GM18502 (cell line): Measurements from ENCODE around the gene CFHR2.
"Not testable (repeated sequence)": the region's sequence is repeated elsewhere in the genome, so short reads cannot be mapped to it uniquely, and the experiment has no call there.

Experiments used
- ATAC-seq: cut with Tn5 transposase; IDR thresholded peaks from one replicate; pipeline ENCODE4 v1.9.1; 2021; ENCODE audit warnings: mild to moderate bottlenecking; ENCODE audit not compliant: unreplicated experiment, poor library complexity

CFHR2 gene

GRCh38 chr1:196943568-196943967, at the start of gene CFHR2:
CFHR2 (plus strand) TSS chr1:196943738; CDS start chr1:196943881, 143 bp downstream.
- not testable (repeated sequence) for ATAC-seq

DNA sequence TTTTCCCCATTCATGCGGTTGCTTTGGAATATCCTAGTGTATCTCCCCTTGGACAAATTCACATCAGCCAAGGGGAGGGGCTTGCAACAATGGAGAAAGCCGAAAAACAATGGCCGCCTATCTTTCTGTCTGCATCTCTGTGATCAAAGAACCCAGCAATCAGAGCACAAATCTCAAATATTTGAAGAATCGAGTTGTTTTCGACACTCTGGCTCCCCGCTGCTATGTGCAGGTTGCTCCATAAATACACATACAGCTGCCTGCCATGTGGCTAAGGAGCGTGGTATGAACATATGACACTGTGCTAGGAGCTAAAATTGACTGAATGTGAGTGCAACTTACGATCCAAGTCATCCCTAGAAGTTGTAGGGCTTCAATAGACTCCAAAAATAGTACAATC, 47.2 kb upstream of the CFHR2 start:
- ATAC-seq, result no peak

DNA sequence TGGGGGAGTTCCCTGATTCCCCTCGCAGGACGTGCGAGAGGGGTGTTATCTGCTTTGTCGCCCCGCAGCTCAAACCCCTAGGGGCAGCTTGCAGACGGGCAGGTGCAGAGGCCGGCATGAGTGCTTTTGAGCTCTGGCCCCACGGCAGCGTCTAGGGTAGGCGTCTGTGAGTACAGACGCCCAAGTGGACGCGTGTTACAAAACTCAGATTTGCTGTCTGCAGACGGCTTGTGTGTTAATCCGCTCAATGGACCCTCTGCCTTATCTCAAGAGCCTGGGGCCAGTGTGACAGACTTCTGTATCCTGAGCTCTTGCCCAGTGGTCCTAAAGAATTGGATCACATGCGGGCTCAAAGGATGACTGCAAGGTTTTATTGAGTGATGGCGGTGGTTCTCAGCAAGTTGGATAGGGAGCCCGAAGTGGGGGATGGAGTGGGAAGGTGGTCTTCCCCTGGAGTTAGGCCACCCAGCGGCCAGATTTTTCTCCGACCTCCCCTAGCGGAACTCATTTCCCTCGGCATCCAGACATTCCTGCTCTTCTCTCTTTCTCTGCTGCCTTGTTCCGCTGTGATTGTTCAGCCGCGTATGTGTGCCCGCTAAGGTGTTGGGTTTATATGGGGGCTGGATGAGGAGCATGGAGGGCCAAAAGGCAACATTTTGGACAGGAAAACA, 46.2 kb upstream of the CFHR2 start:
- ATAC-seq, result no peak

- ATAC-seq, result no peak
Measured at GRCh38 chr1:196902344-196902743, 41.2 kb upstream of the CFHR2 start.

- ATAC-seq, result no peak
Measured at GRCh38 chr1:196910215-196910614, 33.3 kb upstream of the CFHR2 start.

DNA sequence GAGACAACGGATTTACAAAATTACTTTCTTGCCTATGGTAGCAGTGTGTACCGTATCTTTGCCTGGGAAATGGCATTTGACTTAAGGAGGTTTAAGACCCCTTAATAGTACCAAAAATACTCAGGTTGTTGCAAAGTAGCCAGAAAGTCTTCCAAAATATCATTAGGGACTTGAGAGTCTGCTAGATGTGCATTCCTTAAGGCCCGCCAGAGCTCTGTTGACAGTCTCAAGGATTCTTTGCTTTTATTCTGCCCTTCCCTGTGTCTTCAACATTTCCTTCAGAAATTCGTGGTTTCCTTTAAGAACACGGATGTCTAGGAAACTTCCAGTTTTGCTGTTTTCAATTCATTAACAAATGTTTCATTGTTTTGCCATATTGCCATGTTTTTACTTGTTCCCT, 31.3 kb upstream of the CFHR2 start:
- ATAC-seq, result not testable (repeated sequence)

GRCh38 chr1:196926839-196927238, 16.7 kb upstream of the CFHR2 start:
- not testable (repeated sequence) for ATAC-seq

DNA sequence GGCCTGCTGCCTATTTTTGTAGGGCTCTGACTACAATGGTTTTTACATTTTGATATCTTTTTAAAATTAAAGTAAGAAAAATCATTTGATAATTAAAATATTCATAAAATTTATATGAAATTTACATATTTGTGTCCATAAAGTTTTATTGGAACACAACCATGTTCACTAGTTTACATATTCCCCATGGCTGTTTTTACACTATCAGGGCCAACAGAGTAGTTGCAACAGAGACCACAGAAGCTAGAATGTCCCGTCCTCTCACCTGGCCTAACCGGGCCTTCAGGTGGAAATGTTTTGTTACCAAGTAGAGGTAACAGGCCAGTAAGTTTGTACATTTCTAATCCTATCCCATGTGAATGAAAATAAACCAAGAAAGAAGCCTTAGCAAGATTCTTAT, 10.7 kb upstream of the CFHR2 start:
- ATAC-seq, result not testable (repeated sequence)

GRCh38 chr1:196933531-196934189, 9.9 kb upstream of the CFHR2 start:
- no peak for ATAC-seq

GRCh38 chr1:196941474-196941873, 2.1 kb upstream of the CFHR2 start:
- ATAC-seq, result not testable (repeated sequence)

DNA sequence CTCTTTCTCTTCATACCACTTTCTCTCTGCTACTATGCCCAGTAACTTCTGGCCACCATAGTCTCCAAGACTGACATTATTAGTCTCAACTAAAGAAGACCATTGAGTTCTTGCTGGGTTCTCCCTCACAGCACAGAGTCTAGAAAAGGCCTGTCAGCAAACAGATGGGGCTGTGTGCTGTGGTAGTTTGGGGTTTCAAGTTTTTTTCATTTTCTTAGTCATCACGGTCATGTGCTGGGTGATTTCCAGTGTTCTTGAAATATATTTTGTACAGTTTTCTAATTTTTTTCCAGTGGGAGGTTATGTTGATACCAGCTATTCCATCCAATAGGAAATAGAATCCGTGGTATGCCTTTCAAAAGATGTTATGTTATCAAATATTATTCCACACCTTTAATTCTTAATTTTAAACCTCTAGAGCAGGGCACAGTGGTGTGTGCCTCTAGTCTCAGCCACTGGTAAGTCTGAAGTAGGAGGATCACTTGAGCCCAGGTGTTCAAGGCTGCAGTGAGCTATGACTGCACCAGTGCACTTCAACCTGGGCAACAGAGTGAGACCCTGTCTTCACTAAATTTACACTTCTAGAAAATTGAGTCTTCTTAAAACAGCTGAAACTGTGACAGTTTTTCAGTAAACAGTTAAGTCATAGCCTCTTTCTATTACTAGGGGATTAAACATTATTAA, 8.3 kb downstream of the CFHR2 start:
- ATAC-seq, result peak; percentile 90

DNA sequence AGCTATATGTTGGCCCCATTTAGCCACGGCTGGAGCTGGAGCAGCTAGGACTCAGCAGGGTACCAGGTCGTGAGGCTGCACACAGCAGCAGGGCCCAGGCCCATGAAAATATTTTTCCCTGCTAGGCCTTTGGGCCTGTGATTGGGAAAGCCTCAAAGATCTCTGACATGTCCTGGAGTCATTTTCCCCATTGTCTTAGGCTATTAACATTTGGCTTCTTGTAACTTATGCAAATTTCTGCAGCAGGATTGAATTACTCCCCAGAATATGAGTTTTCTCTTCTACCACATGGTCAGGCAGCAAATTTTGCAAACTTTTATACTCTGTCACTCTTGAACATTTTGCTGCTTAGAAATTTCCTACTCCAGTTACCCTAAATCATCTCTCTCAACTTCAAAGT, 11.2 kb downstream of the CFHR2 start:
- no peak for ATAC-seq

DNA sequence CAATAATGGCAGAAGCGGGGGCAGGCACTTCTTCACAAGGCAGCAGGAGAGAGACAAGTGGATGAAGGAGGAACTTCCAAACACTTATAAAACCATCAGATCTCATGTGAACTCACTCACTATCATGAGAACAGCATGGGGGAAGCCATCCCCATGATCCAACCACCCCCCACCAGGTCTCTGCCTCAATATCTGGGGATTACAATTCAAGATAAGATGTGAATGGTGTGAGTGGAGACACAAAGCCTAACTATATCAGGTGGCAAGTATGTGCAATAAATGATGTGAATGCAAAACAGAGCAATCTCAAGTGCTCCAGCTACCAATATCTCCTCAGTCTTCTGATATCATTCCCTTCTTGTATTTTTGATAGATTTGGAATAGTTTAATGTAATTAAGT, 12.4 kb downstream of the CFHR2 start:
- ATAC-seq, result no peak

- ATAC-seq, result peak; percentile 66
Measured at GRCh38 chr1:196960854-196961253, 17.3 kb downstream of the CFHR2 start.

DNA sequence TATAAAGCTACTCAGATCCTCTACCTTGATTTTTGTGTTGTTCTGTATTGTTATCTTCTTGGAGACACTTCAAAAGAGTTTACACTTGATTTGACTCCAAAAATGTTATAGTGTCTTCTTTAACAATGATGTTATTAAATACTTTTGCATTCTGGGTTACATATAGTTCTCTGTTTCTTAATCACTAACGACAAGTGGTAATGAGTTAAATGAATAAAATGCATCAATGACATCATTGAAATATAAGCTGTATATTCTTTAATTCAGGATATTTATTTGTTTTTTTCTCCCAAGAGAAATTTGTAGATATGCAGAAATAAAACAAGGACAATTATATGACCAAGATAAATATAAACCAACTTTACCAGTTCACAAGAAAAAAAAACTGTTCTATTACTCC, 26.6 kb downstream of the CFHR2 start:
- ATAC-seq, result no peak

GRCh38 chr1:196976278-196976677, 32.7 kb downstream of the CFHR2 start:
- ATAC-seq, result no peak

- no peak for ATAC-seq
Measured at GRCh38 chr1:196977278-196977677, 33.7 kb downstream of the CFHR2 start, which contains the start of gene CFHR5. CFHR5 (plus strand) TSS chr1:196977556; CDS start chr1:196977665, 109 bp downstream.

DNA sequence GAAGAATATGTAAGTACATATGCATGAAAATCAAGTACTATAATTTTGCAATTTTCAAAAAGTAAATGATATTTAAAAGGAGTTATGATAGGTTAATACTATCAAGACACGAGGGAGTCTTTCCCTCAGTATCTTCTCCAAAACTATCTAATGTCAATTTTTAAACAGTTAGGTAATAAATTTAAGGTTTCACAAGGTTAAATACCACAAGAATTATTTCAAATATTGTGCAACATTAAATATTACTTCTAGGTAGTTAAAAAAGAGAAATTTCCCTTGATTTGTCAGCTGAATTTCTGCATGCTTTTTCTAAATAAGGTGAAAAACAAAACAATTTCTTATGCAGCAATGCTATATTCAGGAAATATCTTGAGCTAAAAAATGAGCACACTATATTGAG, 37.3 kb downstream of the CFHR2 start:
- ATAC-seq, result no peak

DNA sequence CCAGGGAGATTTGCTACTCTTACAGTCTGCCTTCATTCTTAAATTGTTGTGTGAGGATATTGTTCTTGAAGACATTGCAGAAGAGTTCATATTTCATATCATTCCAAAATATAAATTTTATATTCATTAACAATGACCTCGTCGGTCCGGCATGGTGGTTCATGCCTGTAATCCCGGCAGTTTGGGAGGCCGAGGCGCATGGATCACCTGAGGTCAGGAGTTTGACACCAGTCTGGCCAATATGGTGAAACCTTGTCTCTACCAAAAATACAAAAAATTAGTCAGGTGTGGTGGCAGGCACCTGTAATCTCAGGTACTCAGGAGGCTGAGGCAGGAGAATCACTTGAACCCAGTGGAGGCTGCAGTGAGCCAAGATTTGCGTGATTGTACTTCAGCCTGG, 38.7 kb downstream of the CFHR2 start:
- ATAC-seq, result not testable (repeated sequence)

DNA sequence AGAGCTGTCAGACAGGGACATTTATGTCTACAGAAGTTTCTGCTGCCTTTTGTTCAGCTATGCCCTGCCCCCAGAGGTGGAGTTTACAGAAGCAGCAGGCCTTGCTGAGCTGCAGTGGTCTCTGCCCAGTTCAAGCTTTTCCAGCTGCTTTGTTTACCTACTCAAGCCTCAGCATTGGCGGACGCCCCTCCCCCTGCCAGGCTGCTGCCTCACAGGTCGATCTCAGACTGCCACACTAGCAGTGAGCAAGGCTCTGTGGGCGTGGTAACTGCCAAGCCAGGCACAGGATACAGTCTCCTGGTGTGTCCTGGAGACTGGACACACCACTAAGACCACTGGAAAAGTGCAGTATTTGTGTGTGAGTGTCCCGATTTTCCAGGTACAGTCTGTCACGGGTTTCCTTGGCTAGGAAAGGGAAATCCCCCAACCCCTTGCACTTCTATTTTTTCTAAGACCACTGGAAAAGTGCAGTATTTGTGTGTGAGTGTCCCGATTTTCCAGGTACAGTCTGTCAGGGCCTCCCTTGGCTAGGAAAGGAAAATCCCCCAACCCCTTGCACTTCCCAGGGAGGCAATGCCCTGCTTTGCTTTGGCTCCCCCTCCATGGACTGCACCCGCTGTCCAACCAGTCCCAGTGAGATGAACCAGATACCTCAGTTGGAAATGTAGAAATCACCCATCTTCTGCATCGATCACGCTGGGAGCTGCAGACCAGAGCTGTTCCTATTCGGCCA, 48.5 kb downstream of the CFHR2 start:
- ATAC-seq, result not testable (repeated sequence)

DNA sequence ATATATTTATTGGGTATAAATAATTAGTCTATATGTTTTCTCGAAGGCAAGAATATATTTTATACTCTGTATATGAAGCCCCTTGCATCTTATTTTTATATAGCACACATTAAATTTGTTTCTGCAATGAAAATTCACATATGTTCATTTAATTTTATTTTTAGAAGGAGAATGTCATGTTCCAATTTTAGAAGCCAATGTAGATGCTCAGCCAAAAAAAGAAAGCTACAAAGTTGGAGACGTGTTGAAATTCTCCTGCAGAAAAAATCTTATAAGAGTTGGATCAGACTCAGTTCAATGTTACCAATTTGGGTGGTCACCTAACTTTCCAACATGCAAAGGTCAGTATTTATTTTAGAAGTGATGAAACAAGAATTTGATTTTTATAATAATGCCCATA, 50.4 kb downstream of the CFHR2 start:
- ATAC-seq, result no peak
